ENCODE measurements around the gene CTRB2.
"Not testable (repeated sequence)": the region's sequence is repeated elsewhere in the genome, so short reads cannot be mapped to it uniquely, and the experiment has no call there.

Gene CTRB2

DNA sequence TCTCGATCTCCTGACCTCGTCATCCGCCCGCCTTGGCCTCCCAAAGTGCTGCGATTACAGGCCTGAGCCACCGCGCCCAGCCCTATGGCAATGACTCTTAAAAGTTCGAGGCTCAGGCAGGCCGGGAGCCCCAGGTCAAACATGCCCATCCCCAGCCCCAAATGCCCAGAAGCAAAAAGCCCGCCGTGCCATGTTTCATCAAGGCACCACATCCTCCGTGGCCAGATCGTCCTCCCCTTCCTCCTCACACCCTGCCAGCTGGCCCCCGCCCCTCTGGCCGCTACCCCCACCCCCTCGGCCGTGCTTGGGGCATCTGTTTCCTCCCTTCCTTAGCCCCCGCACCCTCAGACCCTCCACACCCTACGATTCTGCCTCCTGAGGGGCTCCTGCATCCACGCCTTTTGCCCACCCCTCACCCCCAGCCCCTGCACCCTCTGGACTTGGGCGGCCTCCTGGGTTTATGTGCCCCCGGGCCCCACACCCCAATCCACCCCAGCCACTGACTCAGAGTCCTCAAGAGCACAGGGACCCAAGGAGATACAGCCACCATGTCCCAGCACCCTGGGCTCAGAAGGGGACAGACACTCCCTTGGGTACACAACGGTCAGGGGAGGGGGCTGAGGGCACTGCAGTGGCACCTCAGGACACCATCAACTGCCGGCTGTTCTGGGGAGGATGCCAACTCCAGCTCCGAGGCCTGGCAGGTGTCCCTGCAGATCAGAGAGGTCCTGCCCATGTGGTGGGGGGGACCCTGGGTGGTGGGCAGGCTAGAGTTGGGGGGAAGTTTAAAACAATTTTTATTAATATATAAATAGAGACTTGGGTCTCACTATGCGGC lies 18.9 kb upstream of the CTRB2 start:
- DNase-seq, result no peak

DNA sequence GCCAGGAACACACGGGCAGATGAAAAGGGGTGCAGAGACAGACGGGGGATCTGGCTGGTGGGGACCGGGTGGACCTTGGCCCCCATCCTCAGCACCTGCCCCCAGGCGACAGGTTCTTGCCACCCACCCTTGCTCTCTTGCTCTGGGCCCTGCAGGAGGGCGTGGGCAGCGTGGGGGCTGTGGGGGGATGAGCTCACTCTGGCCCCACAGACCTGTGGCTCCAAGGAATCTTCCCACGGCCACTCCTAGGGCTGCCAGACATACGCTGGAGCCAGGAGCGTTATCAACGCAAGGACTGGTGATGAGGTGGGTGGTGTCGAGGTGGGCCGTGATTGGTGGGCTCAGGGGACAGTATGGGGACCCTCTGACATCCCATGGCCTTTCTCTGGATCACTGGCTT lies 18.1 kb upstream of the CTRB2 start:
- no peak for DNase-seq

DNA sequence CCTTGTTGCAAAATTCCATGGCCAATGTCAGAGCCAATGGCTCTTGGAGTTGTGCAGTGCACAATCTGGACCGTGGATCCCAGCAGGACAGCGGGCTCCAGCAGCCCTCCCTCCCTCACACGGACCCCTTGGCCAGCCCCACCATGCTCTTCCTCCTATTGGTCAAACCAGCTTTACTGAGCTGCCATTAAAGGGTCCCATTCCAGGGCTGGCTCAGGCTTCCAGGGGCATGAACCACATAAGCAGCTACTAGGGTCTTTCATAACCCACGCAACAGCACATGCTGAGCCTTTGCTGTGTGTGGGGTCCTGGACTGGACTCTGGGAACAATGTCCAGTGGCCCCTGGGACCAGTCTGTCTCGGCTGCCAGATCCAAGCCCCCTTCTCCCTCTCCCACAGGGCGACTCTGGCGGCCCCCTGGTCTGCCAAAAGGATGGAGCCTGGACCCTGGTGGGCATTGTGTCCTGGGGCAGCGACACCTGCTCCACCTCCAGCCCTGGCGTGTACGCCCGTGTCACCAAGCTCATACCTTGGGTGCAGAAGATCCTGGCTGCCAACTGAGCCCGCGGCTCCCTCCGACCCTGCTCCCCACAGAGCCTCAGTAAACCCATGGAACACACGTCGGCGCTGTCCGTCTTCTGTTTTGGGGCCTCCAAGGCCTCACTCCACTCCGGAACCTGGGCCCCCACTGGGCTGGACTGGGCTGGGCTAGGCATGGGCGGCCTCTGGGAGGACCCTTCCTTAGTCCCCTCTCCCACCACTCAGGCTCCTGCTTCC lies 17.5 kb upstream of the CTRB2 start:
- DNase-seq, result no peak

DNA sequence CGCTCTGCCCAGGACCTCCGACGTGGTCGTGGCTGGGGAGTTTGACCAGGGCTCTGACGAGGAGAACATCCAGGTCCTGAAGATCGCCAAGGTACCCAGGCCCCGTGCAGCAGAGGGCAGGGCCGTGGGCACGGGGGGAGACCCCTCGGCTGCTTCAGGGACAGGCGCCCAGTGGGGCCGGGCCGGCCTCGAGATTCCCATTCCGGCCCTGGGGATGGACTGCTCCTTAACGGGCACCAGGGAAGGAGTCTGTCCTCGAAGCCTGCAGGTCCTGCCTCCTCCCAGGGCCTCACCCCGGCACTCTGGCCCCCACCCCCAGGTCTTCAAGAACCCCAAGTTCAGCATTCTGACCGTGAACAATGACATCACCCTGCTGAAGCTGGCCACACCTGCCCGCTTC lies 16.2 kb upstream of the CTRB2 start:
- DNase-seq, result not testable (repeated sequence)

DNA sequence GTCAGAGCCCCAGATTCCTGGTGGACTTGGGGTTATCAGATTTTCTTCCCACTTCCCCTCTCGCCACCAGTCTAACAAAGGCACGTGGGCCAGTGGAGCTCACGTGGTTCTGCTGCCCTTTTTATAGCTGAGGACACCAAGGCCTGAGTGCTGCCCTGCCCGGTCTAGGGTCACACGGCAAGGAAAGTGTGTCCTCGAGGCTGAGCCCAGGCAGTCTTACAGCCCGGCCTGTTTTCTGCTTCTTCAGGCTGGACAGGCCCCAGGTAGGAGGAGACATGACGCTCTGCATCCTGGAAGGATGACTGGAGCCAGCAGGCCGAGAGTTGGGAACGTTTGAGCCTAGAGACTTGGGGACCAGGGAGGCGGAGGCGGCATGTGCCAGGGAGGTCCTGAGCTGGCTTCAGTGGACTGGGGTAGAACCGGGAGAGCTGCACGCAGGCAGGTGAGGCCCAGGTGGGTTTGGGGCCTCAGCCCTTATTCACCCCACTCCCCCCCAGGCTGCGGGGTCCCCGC lies 15.4 kb upstream of the CTRB2 start:
- DNase-seq, result no peak

DNA sequence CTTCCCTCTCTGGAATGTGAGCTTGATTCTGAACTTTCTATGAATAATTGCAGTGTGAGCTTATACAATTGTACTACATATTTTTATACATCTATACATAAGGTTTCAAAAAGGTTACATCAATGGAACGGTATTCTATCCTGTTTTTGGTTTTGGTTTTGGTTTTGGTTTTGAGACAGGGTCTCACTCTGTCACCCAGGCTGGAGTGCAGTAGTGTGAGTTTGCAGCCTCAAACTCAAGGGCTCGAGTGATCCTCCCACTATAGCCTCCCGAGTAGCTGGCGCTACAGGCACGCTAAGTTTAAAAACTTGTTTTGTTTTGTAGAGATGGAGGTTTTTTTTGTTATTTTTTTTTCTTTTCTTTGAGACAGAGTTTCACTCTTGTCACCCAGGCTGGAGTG lies 12.9 kb upstream of the CTRB2 start:
- no peak for DNase-seq

DNA sequence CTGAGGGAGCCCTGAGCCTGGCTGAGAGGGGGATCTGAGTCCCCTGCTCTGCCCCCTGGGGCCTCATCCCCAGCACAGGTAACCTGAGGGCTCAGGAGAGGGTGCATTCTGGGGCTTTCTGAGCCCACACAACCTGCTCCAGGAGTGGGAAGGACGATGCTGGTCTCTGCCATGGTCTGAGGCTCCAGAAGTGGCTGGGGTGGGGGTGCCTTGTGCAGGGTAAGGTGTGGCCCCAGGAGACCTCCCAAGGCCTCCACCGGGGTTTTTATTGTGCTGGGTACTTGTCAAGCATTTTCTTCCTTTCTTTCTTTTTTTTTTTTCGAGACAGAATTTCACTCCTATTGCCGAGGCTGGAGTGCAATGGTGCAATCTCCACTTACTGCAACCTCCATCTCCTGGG lies 12.1 kb upstream of the CTRB2 start:
- DNase-seq, result no peak

DNA sequence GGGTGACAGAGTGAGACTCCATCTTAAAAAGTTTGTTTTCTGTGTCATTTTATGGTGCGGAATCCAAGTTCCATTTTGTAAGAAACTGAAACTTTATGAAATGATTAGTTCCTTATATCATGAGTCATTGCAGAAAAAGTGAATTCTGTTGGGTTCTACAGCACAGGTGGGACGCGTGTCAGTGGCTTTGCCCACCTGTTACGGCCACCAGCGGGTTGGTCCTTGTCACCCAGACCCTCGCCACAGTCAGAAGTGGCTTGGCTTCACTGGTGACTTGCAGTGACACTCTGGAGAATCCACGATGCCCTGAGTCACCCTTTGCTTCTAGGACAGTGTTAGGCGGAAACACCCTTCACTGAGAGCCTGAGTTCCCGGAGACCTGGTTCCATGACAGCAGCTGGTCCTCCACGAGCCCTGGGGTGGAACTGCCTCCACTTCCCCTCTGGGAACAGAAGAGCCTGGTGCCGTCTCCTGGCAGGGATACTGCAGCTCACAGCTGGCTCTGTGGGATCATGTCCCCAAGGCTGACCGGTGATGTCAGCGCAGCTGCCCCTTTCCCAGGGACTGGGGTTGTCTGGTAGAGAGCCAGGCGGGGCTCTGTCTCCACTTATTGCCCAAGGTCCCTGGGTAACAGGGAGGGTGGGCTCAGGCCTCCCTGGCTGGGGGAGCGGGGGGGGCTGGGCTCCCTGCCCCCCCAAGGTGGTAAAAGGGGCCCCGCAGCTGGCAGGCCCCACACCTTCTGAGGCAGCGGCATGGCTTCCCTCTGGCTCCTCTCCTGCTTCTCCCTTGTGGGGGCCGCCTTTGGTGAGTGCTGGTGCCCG lies 11.5 kb upstream of the CTRB2 start, which contains the start of gene CTRB1:
Gene CTRB1, plus strand, starts transcription at position 733 of the 821 bp plus-strand sequence. Its CDS starts 20 bp downstream, at position 753.
- no peak for DNase-seq

DNA sequence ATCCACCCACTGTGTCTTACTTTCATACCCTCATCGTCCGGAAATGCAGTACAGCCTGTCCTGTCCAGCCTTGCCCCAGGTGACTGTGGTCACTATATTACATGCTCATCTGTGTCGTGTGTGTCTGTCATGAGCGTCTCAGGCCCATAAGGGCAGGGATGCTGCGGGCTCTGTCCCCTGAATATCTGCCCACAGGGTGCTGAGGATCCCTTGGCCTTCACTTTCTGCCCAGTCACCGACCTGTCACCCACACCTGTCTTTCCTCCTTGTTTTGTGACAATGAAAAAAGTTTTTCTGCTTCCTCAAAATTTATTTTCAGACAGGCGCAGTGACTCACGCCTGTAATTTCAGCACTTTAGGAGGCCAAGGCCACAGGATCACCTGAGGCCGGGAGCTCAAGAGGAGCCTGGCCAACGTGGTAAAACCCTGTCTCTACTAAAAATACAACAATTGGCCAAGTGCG lies 10.5 kb upstream of the CTRB2 start:
- no peak for DNase-seq

DNA sequence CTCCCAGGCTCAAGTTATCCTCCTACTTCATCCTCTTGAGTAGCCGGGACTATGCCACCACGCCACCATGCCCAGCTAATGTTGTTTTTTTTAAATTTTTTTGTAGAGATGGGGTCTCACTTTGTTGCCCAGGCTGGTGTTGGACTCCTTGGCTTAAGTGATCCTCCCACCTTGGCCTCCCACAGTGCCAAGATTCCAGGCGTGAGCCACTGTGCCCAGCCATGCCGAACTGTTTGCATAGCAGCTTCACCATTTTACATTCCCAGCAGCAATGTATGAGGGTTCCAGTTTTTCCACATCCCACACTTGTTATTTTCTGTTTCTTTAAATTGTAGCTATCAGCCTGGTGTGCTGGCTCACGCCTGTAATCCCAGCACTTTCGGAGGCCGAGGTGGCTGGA lies 9.6 kb upstream of the CTRB2 start:
- no peak for DNase-seq

DNA sequence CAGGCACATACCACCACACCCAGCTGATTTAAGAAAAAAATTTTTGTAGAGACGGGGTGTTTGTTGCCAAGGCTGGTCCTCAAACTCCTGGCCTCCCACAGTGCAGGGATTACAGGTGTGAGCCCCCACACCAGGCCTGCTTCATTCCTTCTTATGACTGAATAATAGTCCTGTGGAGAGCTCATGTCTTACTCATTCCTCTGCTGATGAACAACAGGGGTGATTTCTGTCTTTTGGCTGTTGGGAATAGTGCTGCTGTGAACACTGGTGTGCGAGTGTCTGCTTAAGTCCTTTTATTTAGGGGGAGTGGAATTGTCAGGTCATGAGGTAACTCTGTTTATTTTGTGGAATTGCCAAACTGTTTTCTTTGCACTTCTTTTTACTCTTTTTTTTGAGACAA lies 9.2 kb upstream of the CTRB2 start:
- no peak for DNase-seq

DNA sequence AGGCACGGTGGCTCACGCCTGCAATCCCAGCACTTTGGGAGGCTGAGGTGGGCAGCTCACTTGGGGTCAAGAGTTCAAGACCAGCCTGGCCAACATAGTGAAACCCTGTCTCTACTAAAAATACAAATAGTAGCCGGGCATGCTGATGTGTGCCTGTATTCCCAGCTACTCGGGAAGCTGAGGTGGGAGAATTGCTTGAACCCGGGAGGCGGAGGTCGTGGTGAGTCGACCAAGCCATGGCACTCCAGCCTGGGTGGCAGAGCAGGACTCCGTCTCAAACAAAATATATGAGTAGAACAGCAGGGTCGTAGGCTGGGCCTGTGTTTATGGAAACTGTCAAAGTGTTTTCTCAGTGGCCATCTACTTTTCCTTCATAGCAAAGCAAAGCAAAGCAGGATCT lies 4.3 kb upstream of the CTRB2 start:
- DNase-seq, result not testable (repeated sequence)

DNA sequence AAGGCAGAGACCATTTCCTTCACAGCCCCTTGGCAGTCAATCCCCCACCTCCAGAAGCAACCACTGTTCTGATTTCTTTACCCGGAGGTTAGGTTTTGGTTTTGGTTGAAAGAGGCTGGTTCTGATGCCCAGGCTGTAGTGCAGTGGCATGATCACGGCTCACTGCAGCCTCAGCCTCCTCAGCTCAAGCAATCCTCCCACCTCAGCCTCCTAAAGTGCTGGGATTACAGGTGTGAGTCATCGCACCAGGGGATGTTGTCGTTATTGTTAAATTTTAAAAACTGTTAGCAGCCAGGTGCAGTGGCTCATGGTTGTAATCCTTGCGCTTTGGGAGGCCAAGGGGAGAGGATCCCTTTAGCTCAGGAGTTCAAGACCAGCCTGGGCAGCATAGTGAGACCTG lies 3.0 kb upstream of the CTRB2 start:
- DNase-seq, result no peak

DNA sequence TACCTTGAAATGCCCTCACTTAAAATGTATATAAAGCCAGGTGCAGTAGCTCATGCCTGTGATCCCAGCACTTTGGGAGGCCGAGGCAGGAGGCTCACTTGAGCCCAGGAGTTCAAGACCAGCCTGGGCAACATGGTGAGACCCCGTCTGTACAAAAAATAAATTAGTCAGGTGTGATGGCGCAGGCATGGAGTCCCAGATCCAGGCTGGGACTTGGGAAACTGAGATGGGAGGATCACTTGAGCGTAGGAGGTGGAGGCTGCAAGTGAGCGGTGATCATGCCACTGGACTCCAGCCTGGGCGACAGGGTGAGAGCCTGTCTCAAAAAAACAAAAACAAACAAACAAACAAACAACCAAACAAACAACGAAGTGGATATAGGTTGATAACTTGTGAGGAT lies 2.6 kb upstream of the CTRB2 start:
- not testable (repeated sequence) for DNase-seq

DNA sequence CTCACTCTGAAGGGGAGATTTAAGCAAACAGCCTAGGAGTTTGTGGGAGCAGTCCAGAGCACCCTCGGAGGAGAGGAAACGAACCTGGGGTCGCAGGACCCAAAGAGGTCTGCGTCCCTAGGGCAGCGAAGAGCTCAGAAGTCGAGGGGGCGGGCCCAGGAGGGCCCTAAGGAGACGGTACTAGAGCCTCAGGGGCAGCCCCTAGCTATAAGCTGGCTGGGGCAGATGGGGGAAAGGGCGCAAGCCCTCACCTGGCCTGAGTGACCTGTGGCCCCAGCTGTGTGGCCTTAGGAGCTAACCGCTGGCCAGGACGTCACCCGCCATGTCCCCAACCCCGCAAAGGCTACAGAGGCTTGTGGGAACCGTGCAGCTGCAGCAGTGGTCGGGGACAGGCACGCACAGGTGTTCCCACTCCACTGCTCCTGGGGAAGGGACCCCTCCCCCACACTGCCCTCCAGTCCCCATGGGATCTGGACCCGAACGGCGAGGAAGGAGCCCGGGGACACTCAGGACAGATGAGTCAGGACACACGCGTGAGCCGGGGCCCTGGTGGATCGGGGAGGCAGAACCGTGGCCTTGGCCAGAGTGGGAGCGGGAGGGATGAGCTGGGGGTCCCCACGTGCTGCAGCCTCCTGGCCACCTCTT lies 2.0 kb upstream of the CTRB2 start:
- no peak for DNase-seq

DNA sequence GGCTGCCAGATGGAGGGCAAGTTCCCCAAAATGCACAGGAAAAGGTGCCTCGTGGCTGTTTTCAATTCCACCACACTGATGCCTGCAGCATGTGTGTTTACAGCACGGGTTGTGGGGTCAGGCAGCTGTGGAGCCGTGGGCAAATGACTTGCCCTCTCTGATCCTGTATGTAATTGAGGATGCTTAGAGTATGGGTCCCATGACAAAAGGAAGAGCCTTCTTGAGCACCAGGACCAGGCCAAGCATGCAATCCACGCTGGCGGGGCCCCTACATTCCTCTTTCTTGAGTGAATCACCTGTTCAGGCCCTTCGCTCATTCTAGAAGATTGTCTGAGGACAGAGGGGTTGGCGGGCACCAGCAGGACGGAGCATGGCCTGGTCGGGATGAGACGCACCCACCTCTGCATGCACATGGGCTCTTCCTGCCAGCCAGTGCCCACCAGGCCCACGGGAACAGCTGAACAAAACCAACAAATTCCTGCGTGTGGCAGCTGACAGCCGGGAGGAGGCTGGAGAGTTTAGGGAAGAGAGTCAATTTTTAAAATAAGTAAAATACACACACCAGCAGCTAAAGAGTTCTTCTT lies 1.4 kb upstream of the CTRB2 start:
- DNase-seq, result no peak

DNA sequence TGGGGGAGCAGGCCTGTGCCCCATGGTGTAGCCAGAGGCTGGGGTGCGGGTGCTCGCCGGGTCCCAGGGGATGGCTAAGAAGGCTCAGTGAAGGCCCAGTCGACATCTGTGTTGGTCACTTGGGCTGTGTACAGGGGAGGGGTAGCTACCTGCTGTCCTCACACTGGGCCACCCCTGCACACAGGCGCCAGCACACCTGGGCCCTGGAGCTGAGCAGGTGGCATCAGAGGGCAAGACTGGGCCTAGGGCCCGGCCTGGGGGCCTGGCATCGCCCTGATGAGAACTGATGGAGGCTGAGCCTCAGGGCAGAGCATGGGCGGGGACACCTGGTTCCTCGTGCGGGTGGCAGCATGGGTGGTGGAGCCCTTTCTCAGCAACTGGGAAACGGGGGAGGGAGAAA lies 870 bp upstream of the CTRB2 start:
- no peak for DNase-seq

DNA sequence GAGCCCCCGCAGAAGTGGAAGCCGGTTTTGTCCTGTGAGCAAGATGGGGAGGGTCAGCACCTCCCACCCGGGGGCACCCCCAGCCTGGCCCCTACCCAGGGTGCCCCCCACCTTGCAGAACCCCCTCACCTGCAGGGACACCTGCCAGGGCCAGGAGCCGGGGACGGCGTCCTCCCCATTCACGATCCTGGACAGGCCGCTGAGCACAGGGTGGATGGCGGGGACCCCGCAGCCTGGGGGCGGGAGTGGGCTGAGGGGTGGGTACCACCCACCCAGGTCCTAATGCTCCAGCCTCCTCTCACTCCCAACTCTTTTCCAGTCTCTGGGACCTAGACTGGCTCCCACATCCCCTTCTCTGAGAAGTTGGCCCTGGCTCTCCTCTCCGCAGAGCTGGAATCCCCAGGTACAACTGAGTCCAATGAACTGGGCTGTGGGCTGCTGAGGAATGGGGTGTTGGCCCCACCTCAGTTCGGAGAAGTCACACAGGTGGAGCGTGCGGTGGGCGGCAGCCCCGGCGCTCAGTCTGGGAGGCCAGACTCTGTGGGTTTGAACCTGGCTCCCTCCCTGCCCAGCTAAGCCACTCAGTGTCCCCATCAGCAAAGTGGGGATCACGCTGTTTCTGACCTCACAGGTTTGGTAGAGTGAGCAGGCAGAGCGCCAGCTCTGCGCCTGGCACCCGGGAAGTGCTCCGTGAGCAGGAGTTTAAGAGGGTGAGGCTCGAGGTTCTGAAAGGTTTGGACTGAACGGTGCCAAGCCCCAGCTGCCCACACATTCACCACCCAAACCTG lies 806 bp downstream of the CTRB2 start:
- DNase-seq, result not testable (repeated sequence)

DNA sequence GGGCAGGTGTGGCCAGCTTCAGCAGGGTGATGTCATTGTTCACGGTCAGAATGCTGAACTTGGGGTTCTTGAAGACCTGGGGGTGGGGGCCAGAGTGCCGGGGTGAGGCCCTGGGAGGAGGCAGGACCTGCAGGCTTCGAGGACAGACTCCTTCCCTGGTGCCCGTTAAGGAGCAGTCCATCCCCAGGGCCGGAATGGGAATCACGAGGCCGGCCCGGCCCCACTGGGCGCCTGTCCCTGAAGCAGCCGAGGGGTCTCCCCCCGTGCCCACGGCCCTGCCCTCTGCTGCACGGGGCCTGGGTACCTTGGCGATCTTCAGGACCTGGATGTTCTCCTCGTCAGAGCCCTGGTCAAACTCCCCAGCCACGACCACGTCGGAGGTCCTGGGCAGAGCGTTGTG lies 1.5 kb downstream of the CTRB2 start:
- not testable (repeated sequence) for DNase-seq

DNA sequence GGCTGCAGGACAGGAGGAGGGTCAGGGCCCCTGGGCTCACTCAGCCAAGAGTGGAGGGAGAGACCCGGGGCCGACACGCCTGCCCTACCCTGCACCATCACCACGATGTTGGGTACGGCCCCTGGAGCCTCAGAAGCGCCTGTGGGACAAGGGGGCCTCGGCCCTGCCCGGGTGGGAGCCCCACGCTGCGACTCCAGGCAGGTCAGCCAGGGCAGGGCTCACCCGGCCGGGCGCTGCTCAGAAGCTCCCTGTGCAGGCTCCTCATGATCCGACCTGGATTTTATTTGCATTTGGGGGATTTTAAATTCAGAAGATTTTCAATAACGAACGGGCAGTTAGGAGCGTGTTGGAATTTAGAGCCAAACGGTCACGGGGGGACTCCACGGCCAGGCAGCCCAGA lies 2.1 kb downstream of the CTRB2 start:
- DNase-seq, result not testable (repeated sequence)

DNA sequence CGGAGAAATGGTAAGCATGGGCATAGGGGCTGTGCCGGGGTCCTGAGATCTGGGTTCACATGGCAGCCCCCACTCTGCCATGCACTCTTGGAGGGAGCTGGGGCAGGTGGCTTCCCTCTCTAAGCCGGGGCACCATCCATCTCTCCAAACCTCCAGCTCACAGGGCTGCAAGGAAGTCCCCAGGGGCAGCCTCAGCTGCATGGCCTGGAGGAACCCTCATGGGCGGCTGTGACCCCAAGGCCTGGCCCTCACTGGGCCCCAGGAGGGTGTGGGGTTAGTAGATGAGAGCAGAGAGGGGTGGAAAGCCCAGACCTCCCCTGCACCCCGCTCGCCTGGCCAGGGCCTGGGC lies 2.6 kb downstream of the CTRB2 start:
- DNase-seq, result no peak
